MM.1S (cell line): Measurements from ENCODE around the gene MAFF.

Experiments used
- DNase-seq: peaks from one replicate; pipeline ENCODE4 v3.0.0-alpha.2; 2015
- H2AFZ ChIP-seq: fragments of 300-600 bp; sonication (generic); 2 replicates; pipeline ENCODE4 v1.6.0; 2016; ENCODE audit warnings: antibody characterized with exemption, low read length
- H3F3A ChIP-seq: fragments of 300-600 bp; sonication (generic); 2 replicates; pipeline ENCODE4 v1.6.1; 2016; ENCODE audit warnings: mild to moderate bottlenecking, antibody characterized with exemption, low read length, moderate library complexity, mixed read lengths; ENCODE audit not compliant: insufficient read depth
- H3K27ac ChIP-seq: fragments of 300-600 bp; sonication (generic); 2 replicates; pipeline ENCODE4 v1.5.1; 2016; ENCODE audit warnings: mild to moderate bottlenecking, low read length
- H3K27me3 ChIP-seq: fragments of 300-600 bp; sonication (generic); replicated peaks from 2 replicates; pipeline ENCODE4 v1.6.0; 2016; ENCODE audit warnings: low read length; ENCODE audit not compliant: insufficient read depth
- H3K36me3 ChIP-seq: fragments of 300-600 bp; sonication (generic); replicated peaks from 2 replicates; pipeline ENCODE4 v1.6.1; 2016; ENCODE audit warnings: mild to moderate bottlenecking, low read length, mixed read lengths; ENCODE audit not compliant: insufficient read depth
- H3K4me1 ChIP-seq: fragments of 300-600 bp; sonication (generic); 2 replicates; pipeline ENCODE4 v1.6.1; 2016; ENCODE audit warnings: low read length, mixed read lengths
- H3K4me2 ChIP-seq: fragments of 300-600 bp; sonication (generic); 2 replicates; pipeline ENCODE4 v1.6.0; 2016; ENCODE audit warnings: low read depth, low read length
- H3K4me3 ChIP-seq: fragments of 300-600 bp; sonication (generic); 2 replicates; pipeline ENCODE4 v1.5.1; 2016; ENCODE audit warnings: low read length, mixed read lengths
- H3K79me2 ChIP-seq: fragments of 300-600 bp; sonication (generic); 2 replicates; pipeline ENCODE4 v1.6.1; 2016; ENCODE audit warnings: mixed run types, low read length, mixed read lengths
- H3K9ac ChIP-seq: fragments of 300-600 bp; sonication (generic); 2 replicates; pipeline ENCODE4 v1.6.1; 2016; ENCODE audit warnings: low read length, mixed read lengths
- H3K9me2 ChIP-seq: fragments of 300-600 bp; sonication (generic); replicated peaks from 2 replicates; pipeline ENCODE4 v1.6.1; 2016; ENCODE audit warnings: mild to moderate bottlenecking, low read length, mixed read lengths; ENCODE audit not compliant: insufficient read depth
- H3K9me3 ChIP-seq: fragments of 300-600 bp; sonication (generic); replicated peaks from 2 replicates; pipeline ENCODE4 v1.6.1; 2016; ENCODE audit warnings: mild to moderate bottlenecking, low read length, mixed read lengths; ENCODE audit not compliant: insufficient read depth
- H4K20me1 ChIP-seq: fragments of 300-600 bp; sonication (generic); 2 replicates; pipeline ENCODE4 v1.6.1; 2016; ENCODE audit warnings: mild to moderate bottlenecking, low read length, moderate library complexity, mixed read lengths; ENCODE audit not compliant: insufficient read depth
- EZH2 ChIP-seq: fragments of 300-600 bp; sonication (generic); optimal IDR thresholded peaks from 2 replicates; pipeline ENCODE3; 2017; ENCODE audit warnings: low read depth, mild to moderate bottlenecking, antibody characterized with exemption, low read length, mixed read lengths
- EZH2phosphoT487 ChIP-seq: fragments of 300-600 bp; sonication (generic); IDR thresholded peaks from 2 replicates; pipeline ENCODE4 v1.6.1; 2018; ENCODE audit warnings: antibody characterized with exemption, low read length
- TF ChIP-seq, protein P1 (sequence below): fragments of 300-600 bp; sonication (generic); IDR thresholded peaks from 2 replicates; pipeline ENCODE4 v1.5.1; 2016; ENCODE audit warnings: antibody characterized with exemption, low read length, mixed read lengths

The MAFF gene

DNA sequence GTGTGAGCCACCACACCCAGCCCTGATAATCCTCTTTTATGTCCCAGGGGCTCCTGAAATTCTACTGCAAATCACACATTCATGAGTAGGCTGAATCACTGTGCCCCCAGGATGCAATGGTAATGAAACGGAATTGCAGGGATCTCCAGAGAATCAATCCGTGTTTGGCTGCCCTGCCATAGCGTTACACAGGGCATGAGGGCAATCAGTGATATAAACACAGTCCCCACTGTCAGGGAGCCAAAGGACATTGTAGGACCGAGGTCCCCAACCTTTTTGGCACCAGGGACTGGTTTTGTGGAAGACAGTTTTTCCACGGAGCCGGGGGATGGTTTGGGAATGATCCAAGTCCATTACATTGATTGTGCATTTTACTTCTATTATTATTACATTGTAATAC, 11.2 kb upstream of the MAFF start:
- Histone ChIP-seq H3K4me3 (no peak overlapping the region), H3K36me3 (no peaks in the 10 kb centered on the region), H3K9ac (no peak overlapping the region), H3K9me3 (no peaks in the 10 kb centered on the region), H2AFZ (no peak overlapping the region), H3K27me3 (no peaks in the 10 kb centered on the region), H3K4me1 (peaks cover 11% of the 10 kb centered on the region), H3K9me2 (no peaks in the 10 kb centered on the region), H3K79me2 (no peaks in the 10 kb centered on the region), H4K20me1 (no peaks in the 10 kb centered on the region), H3K27ac (no peak overlapping the region), H3F3A (peaks cover 4% of the 10 kb centered on the region; the same call in 1 of the 2 replicates), H3K4me2 (no peak overlapping the region)
- no peak for DNase-seq
- no peak for TF ChIP-seq EZH2
- no peak for TF ChIP-seq EZH2phosphoT487
- TF ChIP-seq, protein P1, sequence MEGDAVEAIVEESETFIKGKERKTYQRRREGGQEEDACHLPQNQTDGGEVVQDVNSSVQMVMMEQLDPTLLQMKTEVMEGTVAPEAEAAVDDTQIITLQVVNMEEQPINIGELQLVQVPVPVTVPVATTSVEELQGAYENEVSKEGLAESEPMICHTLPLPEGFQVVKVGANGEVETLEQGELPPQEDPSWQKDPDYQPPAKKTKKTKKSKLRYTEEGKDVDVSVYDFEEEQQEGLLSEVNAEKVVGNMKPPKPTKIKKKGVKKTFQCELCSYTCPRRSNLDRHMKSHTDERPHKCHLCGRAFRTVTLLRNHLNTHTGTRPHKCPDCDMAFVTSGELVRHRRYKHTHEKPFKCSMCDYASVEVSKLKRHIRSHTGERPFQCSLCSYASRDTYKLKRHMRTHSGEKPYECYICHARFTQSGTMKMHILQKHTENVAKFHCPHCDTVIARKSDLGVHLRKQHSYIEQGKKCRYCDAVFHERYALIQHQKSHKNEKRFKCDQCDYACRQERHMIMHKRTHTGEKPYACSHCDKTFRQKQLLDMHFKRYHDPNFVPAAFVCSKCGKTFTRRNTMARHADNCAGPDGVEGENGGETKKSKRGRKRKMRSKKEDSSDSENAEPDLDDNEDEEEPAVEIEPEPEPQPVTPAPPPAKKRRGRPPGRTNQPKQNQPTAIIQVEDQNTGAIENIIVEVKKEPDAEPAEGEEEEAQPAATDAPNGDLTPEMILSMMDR, result no peak

DNA sequence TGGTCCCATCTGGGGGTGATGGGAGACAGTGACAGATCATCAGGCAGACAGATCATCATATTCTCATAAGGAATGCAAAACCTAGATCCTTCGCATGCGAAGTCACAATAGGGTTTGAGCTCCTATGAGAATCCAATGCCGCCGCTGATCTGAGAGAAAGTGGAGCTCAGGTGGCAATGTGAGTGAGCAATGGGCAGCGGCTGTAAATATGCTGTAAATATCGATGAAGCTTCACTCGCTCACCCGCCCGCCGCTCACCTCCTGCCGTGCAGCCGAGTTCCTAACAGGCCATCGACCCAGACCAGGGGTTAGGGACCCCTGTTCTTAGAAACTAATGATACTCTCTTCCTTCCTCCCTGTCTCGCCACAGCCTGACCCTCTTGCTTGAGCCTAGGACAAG, 10.7 kb upstream of the MAFF start:
- no peaks in the 10 kb centered on the region for H3K79me2 ChIP-seq
- no peaks in the 10 kb centered on the region for H3K9me2 ChIP-seq
- DNase-seq, result no peak
- H3K36me3 ChIP-seq, result no peaks in the 10 kb centered on the region
- H3K9ac ChIP-seq, result no peak overlapping the region
- no peak for TF ChIP-seq EZH2
- no peak overlapping the region for H3K27ac ChIP-seq
- no peaks in the 10 kb centered on the region for H3K9me3 ChIP-seq
- H3K4me1 ChIP-seq, result peaks cover 11% of the 10 kb centered on the region
- no peak overlapping the region for H2AFZ ChIP-seq
- no peak overlapping the region for H3K4me3 ChIP-seq
- H3F3A ChIP-seq, result peaks cover 4% of the 10 kb centered on the region; the same call in 1 of the 2 replicates
- H3K4me2 ChIP-seq, result no peak overlapping the region
- no peaks in the 10 kb centered on the region for H4K20me1 ChIP-seq
- H3K27me3 ChIP-seq, result no peaks in the 10 kb centered on the region

GRCh38 chr22:38191731-38192474, 9.9 kb upstream of the MAFF start:
- Histone ChIP-seq H2AFZ (no peak overlapping the region), H3K4me3 (no peak overlapping the region), H3K27ac (no peak overlapping the region), H3F3A (peaks cover 4% of the 10 kb centered on the region; the same call in 1 of the 2 replicates), H3K79me2 (no peaks in the 10 kb centered on the region), H3K27me3 (no peaks in the 10 kb centered on the region), H3K4me2 (no peak overlapping the region), H3K4me1 (peaks cover 11% of the 10 kb centered on the region), H3K36me3 (no peaks in the 10 kb centered on the region), H4K20me1 (no peaks in the 10 kb centered on the region), H3K9me3 (no peaks in the 10 kb centered on the region), H3K9ac (no peak overlapping the region), H3K9me2 (no peaks in the 10 kb centered on the region)
- TF ChIP-seq, protein P1, result no peak
- TF ChIP-seq EZH2phosphoT487, result no peak
- no peak for TF ChIP-seq EZH2
- DNase-seq, result no peak

DNA sequence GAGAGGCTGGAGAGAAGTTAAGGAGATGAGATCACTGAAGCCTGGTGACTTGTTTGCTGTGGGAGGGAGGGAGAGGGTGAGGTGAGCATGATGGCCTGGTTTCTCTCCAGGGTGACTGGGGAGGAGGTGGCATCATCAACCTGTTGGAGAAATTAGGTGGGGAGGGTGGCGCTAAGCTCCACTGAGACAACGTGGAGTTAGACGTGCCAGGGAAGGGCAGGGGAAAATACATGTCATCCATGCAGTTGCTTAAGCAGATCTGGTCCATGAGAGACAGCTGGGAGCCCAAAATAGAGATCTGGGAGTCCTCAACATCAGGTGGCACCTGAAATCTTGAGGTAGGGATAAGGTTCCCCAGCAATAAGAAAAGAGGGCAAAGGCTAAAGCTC, 9.3 kb upstream of the MAFF start:
- Histone ChIP-seq H3K4me2 (no peak overlapping the region), H2AFZ (no peak overlapping the region), H3K36me3 (no peaks in the 10 kb centered on the region), H4K20me1 (no peaks in the 10 kb centered on the region), H3K9ac (no peak overlapping the region), H3K27ac (no peak overlapping the region), H3K9me2 (no peaks in the 10 kb centered on the region), H3K4me1 (peaks cover 11% of the 10 kb centered on the region), H3K79me2 (no peaks in the 10 kb centered on the region), H3K4me3 (no peak overlapping the region), H3K9me3 (no peaks in the 10 kb centered on the region), H3F3A (peaks cover 4% of the 10 kb centered on the region; the same call in 1 of the 2 replicates), H3K27me3 (no peaks in the 10 kb centered on the region)
- no peak for DNase-seq
- TF ChIP-seq, protein P1, result no peak
- TF ChIP-seq EZH2phosphoT487 (no peak), EZH2 (no peak)
